ENCODE results near the gene PRCD. TPM values are rescaled to one million over a fixed set of nuclear protein-coding genes. Genes with fewer than 3 reads are reported as not detected.

The PRCD gene
- total RNA-seq, 2 experiments from 2014 or later, result not detected

DNA sequence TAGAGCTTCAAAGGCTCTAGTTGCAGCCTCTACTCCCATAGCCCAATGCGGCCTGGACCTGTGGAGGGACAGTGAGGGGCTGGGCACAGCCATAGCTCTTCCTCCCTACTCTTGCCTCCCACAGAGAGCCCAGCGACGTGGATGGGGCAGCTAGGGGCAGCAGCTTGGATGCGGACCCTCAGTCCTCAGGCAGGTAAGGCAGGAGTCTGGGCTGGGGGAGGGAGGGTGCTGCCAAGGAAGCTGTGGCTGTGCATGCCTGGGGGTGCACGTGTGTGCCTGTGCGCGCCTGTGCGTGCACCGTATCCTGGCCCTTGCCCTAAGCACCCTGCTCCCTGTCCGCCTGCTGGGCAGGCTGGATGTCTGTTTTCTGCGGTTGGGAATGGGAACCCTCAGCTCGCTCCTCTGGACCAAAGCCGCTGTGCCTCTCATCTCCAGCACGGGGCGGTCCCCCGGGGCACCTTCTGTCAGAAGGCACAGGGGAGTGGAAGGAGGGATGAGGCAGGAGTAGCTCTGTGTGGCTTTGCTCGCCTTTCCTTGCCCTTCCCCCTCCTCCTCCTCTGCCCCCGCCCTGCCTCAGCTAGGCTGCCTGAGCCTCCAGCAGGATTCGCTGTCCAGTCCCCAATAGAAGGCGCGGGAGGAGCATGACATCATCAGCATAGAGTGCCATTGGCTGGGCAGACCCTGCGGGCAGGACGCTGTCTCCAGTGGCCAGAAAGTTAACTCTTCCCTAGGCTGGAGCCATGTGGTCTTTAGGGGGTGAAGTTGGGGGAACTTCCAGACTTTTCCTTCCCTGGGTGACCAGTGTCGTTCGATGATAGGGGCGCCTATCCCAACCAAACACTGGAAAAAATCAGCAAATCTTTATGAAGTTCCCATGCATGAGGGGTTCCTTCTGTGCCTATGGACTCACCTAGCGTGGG, 797 bp downstream of the PRCD start:
- Mint-ChIP-seq H3K27ac (no peak overlapping the region), H3K4me1 (peaks cover 10% of the 10 kb centered on the region), H3K27me3 (peaks cover 57% of the 10 kb centered on the region), H3K36me3 (ENCODE audit: low read depth) (no peaks in the 10 kb centered on the region), H3K9me3 (no peaks in the 10 kb centered on the region), H3K4me3 (no peak overlapping the region)
- ChIA-PET POLR2A (no interaction called here), CTCF (interaction anchor here (0.7 to 2.0 kb wide), 4 partner anchors 13 to 38 kb away, joined by 3 to 10 read pairs (median 4); no protein-coding TSS in a partner anchor)
- DNase-seq, result peak; percentile 23

DNA sequence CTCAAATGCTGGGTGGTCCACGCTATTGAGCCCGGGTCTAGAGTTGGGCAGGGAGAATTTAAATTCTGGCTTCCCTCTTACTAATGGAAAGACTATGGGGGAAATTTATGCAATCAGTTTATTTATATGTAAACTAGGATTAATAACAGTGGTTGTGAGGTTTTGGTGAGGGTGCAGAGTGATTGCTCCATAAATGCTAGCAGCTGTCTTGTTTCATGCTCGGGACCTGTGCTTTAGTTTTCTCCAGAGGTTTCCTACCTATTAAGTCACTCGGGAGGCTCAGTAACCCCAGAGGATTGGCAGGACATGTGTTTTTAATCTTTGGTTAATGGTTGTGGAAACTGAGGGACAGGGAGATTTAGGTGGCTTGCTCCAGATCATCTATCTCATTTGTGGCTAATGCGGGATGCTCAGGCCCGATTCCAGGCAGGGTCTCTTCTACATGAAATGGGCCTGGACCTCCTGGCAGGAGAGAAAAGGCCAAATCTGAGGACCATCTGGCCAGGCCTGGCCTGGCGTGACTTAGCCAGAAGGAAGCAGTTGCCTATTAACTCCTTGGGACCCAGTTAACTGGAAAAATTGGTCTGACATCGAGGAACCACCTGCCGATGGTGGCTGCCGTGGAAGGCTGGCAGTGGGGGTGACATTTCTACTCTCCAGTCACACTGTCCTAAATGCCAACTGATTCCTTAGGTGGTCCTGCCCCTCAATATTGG, 2.1 kb downstream of the PRCD start:
- H3K36me3 Mint-ChIP-seq (ENCODE audit: low read depth), result no peaks in the 10 kb centered on the region
- ChIA-PET CTCF (interaction anchor here (1.4 kb wide), 1 partner anchor 14 kb away, joined by 4 read pairs; no protein-coding TSS in a partner anchor), POLR2A (no interaction called here)
- no peak overlapping the region for H3K4me3 Mint-ChIP-seq
- no peak overlapping the region for H3K27ac Mint-ChIP-seq
- DNase-seq, result no peak
- peaks cover 10% of the 10 kb centered on the region for H3K4me1 Mint-ChIP-seq
- H3K9me3 Mint-ChIP-seq, result no peaks in the 10 kb centered on the region
- peaks cover 48% of the 10 kb centered on the region for H3K27me3 Mint-ChIP-seq

DNA sequence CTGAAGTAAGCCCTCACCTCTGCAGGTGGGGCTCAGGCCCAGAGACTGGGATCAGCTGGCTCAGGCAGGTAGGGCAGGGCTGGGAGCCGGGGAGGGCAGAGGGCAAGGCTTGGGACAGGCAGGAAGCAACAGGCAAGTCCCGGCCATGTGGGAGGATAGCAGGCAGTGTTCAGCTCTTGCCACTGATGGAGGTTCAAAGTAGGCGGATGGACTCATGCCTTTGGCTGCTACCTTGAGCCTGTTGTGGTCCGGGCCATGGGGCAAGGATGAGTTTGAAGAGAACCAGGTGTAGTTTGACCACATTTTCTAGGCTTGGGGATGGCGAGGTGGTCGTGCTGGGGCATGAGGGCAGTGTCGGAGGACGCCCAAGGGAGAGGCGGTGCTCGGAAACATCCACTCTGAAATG, 2.7 kb downstream of the PRCD start:
- Mint-ChIP-seq H3K27ac (no peak overlapping the region), H3K36me3 (ENCODE audit: low read depth) (no peaks in the 10 kb centered on the region), H3K4me3 (no peak overlapping the region), H3K27me3 (peaks cover 46% of the 10 kb centered on the region), H3K4me1 (peaks cover 10% of the 10 kb centered on the region), H3K9me3 (no peaks in the 10 kb centered on the region)
- no peak for DNase-seq
- POLR2A ChIA-PET, result no interaction called here
- CTCF ChIA-PET, result interaction anchor here (1.4 kb wide), 1 partner anchor 14 kb away, joined by 4 read pairs; no protein-coding TSS in a partner anchor

DNA sequence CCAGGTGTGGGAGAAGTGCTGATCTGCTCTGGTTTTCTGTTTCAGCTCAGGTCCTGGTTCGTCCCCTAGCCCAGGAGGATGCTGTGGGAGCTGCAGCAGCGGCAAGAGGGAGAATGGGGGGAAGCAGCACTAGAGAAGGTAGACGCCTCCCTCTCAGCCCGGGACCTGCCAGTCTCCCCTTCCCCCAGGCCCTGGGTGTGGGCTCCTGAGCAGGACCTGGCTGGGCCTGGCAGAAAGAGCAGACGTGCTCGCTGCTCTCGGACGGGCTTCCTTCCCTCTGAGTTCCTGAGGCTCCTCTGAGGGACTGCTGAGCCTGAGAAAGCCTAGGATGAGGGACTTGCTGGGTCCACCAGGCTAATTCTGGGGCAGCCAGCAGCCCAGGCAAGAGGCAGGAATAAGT, 3.1 kb downstream of the PRCD start:
- H3K9me3 Mint-ChIP-seq, result no peaks in the 10 kb centered on the region
- ChIA-PET CTCF (interaction anchor here (0.8 to 1.4 kb wide), 2 partner anchors 9 to 15 kb away, joined by 4 read pairs; no protein-coding TSS in a partner anchor), POLR2A (no interaction called here)
- H3K27ac Mint-ChIP-seq, result no peak overlapping the region
- H3K4me1 Mint-ChIP-seq, result peaks cover 10% of the 10 kb centered on the region
- no peaks in the 10 kb centered on the region for H3K36me3 Mint-ChIP-seq (ENCODE audit: low read depth)
- no peak for DNase-seq
- H3K27me3 Mint-ChIP-seq, result peaks cover 44% of the 10 kb centered on the region
- H3K4me3 Mint-ChIP-seq, result no peak overlapping the region

DNA sequence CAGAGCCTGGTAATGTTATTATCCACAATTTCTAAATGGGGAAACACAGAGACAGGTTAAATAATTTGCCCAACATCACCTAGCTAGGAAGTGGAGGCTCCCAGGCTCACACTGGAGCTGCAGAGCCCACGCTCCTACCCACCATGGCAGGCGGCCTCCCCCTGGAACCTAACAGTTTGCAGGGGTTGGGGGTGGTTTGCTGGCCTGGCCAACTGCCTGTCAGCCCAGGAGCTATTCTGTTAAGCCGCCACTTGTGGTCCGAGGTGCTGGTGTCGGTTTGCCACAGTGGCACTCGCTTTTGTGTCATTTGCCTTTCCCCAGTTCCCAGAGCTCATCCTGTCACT, 3.6 kb downstream of the PRCD start:
- Mint-ChIP-seq H3K9me3 (no peaks in the 10 kb centered on the region), H3K27ac (no peak overlapping the region), H3K4me1 (peaks cover 10% of the 10 kb centered on the region), H3K27me3 (peaks cover 42% of the 10 kb centered on the region), H3K36me3 (ENCODE audit: low read depth) (no peaks in the 10 kb centered on the region), H3K4me3 (no peak overlapping the region)
- POLR2A ChIA-PET, result no interaction called here
- CTCF ChIA-PET, result interaction anchor here (0.8 to 1.4 kb wide), 3 partner anchors 8 to 20 kb away, joined by 4 to 5 read pairs (median 4); no protein-coding TSS in a partner anchor
- no peak for DNase-seq

DNA sequence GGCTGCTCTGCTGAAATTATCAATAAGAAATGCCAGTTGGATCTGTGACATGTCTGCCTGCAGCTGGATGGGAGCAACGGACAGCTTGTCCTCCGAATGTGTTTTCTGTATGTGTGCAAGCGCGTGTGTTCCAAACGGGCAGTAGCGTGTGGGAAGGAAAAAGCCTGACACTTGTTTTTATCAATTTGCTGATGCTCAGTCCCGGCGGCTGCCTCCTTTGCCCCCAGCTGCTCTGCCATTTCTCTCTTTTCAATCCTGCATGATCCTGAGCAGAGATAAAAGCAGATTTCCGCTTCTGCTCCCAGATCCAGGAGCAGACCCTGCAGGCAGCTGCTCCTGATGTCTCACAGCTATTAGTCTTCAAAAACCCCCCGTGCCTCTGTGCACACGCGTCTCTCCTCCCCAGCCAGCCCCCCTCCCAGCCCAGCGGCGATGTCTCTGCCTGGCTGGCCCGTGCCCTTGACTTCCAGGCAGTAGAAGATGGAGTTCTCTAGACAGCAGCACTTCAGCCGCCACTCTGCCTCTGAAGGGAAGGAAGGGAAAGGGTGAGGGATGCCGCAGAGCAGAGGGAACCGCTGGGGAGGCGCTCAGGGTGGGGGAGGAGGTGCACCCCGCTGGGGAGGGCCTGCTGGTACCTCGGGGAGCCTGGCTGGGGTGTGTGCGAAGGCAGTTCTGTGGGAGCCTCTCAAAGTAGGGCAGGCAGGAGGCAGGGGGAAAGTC, 4.1 kb downstream of the PRCD start:
- Mint-ChIP-seq H3K4me1 (peaks cover 7% of the 10 kb centered on the region), H3K4me3 (no peak overlapping the region), H3K9me3 (no peaks in the 10 kb centered on the region), H3K36me3 (ENCODE audit: low read depth) (no peaks in the 10 kb centered on the region), H3K27ac (no peak overlapping the region), H3K27me3 (peaks cover 37% of the 10 kb centered on the region)
- DNase-seq, result no peak
- ChIA-PET CTCF (interaction anchor here (0.8 to 3.3 kb wide), 3 partner anchors 8 to 21 kb away, joined by 4 to 19 read pairs (median 5); no protein-coding TSS in a partner anchor), POLR2A (no interaction called here)

DNA sequence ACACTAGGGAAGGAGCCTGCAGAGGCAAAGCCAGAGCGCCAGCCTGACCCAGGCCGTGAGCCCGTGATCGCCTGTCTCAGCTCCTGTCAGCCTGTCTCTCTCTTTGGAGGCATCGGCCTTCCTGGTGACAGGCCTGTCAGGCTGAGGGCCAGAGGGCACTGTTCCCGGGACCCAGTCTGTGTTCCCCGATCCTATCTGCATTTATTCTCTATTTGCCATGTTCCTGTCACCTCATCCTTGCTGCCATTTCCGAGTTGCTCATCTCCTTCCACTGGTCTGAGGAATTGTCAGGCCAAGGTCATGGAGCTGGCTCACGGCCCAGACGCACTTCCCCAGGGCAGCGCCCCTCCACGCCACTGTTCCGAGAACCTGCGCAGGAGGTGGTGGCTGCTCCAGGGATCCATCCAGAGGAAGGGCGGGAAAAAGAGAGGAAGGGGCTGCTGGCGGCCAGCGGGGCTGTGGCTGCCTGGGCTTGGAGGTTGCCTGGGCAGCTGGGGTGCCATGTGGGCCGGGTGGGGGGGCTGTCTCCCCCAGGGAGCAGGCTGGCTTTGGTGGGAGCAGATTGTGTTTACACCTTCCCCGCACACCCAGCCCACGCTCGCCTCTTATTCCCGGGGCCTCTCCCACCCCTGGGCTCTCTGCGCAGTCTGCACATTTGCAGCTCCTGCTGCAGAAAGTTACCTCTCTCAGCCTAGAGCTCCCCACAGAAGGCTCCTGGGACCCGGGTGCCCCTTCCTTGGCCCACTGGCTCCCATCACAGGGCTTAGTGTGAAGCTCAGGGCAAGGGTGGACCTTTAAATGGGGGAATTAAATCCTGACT, 4.9 kb downstream of the PRCD start:
- ChIA-PET CTCF (interaction anchor here (1.0 to 3.3 kb wide), 4 partner anchors 13 to 76 kb away, joined by 4 to 19 read pairs (median 7); no protein-coding TSS in a partner anchor), POLR2A (no interaction called here)
- DNase-seq, result no peak
- no peaks in the 10 kb centered on the region for H3K9me3 Mint-ChIP-seq
- H3K4me1 Mint-ChIP-seq, result peaks cover 7% of the 10 kb centered on the region
- H3K36me3 Mint-ChIP-seq (ENCODE audit: low read depth), result no peaks in the 10 kb centered on the region
- no peak overlapping the region for H3K27ac Mint-ChIP-seq
- no peak overlapping the region for H3K4me3 Mint-ChIP-seq
- peaks cover 29% of the 10 kb centered on the region for H3K27me3 Mint-ChIP-seq

DNA sequence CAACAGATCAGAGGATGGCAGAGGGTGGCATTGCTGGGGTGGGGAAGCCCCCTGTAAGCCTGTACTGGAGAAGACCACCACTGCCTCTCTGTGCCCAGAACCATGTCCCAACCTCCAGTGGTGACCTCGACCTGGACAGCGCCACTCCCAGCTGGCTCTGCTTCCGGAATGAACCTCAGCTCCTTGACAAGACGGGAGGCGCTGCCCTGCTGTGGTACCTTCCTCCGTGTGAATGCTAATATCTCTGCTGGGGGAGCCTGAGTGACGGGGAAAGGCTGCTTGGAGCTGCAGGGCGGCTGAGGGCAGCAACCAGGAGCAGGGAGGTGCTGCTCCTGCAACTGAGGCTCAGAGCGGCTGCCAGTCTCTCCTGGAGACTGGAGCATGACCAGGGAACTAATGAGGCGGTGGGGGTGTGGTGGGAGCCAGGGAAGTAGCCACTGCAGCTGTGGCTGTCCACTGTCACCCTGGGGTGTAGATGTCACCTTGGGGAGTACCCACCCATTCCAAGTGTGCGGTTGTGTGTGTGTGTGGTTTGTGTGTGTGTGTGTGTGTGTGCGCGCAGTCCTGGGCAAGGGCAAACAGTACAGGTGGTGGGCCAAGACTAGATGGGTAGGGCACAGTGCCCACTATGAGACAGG, 6.2 kb downstream of the PRCD start:
- ChIA-PET POLR2A (interaction anchor here (1.1 kb wide), 1 partner anchor 10 kb away, joined by 3 read pairs; no protein-coding TSS in a partner anchor), CTCF (interaction anchor here (0.9 to 3.3 kb wide), 6 partner anchors 12 to 161 kb away, joined by 3 to 19 read pairs (median 6); no protein-coding TSS in a partner anchor)
- Mint-ChIP-seq H3K9me3 (no peaks in the 10 kb centered on the region), H3K4me1 (peaks cover 7% of the 10 kb centered on the region), H3K4me3 (no peak overlapping the region), H3K27me3 (peaks cover 21% of the 10 kb centered on the region), H3K27ac (no peak overlapping the region), H3K36me3 (ENCODE audit: low read depth) (no peaks in the 10 kb centered on the region)
- DNase-seq, result no peak

DNA sequence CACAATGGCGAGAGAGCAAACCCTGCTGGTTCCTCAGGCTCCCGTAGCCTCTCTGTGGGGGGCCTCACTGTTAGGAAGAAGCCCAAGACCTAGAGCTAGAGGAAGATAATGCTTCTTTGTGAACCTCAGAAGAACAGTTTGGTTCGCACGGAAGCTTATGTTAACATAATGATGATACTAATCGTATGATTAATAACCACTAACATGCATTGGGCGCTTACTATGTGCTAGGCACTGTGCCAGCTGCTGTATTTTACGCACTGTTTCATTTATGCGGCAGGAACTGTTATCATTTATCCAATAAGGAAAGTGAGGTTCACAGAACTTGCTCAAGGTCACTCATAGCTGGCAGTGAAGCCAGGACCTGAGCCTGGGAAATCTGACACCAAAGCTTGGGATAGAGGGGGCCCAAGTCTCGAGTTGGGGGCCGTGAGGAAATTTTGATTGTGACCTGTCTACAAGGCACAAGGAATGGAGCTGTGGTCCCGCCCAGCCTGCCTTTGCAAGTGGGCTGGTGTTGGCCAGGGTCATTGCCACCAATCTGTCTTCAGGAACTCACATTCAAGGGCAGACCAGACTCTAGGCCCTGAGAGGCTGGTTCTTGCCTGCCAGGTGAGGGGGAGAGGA, 6.8 kb downstream of the PRCD start:
- DNase-seq, result no peak
- Mint-ChIP-seq H3K4me1 (peaks cover 10% of the 10 kb centered on the region), H3K36me3 (ENCODE audit: low read depth) (no peaks in the 10 kb centered on the region), H3K27me3 (peaks cover 19% of the 10 kb centered on the region), H3K9me3 (no peaks in the 10 kb centered on the region), H3K27ac (no peak overlapping the region), H3K4me3 (no peak overlapping the region)
- CTCF ChIA-PET, result interaction anchor here (1.1 to 3.3 kb wide), 4 partner anchors 11 to 161 kb away, joined by 3 to 19 read pairs (median 6); no protein-coding TSS in a partner anchor
- POLR2A ChIA-PET, result interaction anchor here (1.1 kb wide), 1 partner anchor 9 kb away, joined by 3 read pairs; no protein-coding TSS in a partner anchor

DNA sequence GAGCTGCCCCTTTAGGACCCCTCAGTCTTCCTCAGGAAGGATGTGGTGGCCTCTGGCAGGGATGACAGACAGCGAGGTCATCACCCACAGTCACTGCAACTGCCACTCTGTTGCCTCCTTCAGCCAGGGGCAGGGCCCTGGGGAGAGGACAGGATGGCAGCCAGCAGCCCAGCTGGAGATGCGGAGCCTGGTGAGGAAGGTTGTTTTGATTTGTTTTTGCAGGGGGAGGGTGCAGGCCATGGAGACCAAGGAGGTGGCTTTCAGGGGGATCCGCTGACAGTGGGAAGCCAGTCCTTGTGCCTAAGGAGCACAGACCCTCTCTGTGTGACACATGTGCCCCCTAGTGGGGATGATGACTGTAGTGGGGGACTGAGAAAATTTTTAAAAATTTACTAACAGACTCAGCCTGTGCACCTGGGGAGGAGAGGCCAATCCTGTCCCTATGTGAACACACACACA, 7.4 kb downstream of the PRCD start:
- Mint-ChIP-seq H3K36me3 (ENCODE audit: low read depth) (no peaks in the 10 kb centered on the region), H3K27me3 (peaks cover 14% of the 10 kb centered on the region), H3K4me3 (no peak overlapping the region), H3K9me3 (no peaks in the 10 kb centered on the region), H3K4me1 (peaks cover 12% of the 10 kb centered on the region), H3K27ac (no peak overlapping the region)
- POLR2A ChIA-PET, result no interaction called here
- CTCF ChIA-PET, result interaction anchor here (1.4 to 3.3 kb wide), 3 partner anchors 11 to 162 kb away, joined by 4 to 19 read pairs (median 7); no protein-coding TSS in a partner anchor
- DNase-seq, result peak; percentile 79

DNA sequence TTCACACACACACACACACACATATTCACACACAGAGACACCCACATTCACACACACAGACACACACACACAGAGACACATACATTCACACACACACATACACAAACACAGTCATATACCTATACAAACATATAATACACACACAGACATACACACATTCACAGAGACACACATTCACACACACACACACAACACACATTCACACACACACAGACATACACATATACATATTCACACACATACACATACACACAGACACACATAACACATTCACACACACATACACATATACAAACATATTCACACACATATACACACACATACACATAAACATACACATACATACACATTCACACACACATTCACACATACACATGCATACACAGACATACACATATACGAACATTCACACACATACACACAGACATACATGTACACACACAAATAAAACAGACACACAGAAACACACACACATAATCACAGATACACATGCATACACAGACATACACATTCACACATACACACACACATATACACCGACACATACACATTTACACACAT, 7.9 kb downstream of the PRCD start:
- ChIA-PET CTCF (interaction anchor here (2.0 to 3.3 kb wide), 2 partner anchors 10 to 25 kb away, joined by 7 to 19 read pairs; no protein-coding TSS in a partner anchor), POLR2A (no interaction called here)
- H3K27ac Mint-ChIP-seq, result no peak overlapping the region
- H3K9me3 Mint-ChIP-seq, result no peaks in the 10 kb centered on the region
- no peaks in the 10 kb centered on the region for H3K36me3 Mint-ChIP-seq (ENCODE audit: low read depth)
- H3K27me3 Mint-ChIP-seq, result peaks cover 11% of the 10 kb centered on the region
- H3K4me1 Mint-ChIP-seq, result peaks cover 12% of the 10 kb centered on the region
- no peak for DNase-seq
- H3K4me3 Mint-ChIP-seq, result no peak overlapping the region

Data from activated CD4-positive, alpha-beta T cell treated with anti-CD3 and anti-CD28 coated beads, Interleukin-2, amount 10 ng/mL, durations not matched to agents 7 days and 5 days (primary cell).